Measurements from ENCODE around the gene PNPLA2. TPM values are rescaled to one million over a fixed set of nuclear protein-coding genes. Genes with fewer than 3 reads are reported as not detected.
A peak's percentile ranks its signal among the peaks of the same experiment; 100 is the strongest.

The PNPLA2 gene
- total and polyA plus RNA-seq, 2 of the 8 experiments (the other 6 are each of a cell fraction or from before 2014, with no cell fraction given): 30.9 to 62.1 TPM

DNA sequence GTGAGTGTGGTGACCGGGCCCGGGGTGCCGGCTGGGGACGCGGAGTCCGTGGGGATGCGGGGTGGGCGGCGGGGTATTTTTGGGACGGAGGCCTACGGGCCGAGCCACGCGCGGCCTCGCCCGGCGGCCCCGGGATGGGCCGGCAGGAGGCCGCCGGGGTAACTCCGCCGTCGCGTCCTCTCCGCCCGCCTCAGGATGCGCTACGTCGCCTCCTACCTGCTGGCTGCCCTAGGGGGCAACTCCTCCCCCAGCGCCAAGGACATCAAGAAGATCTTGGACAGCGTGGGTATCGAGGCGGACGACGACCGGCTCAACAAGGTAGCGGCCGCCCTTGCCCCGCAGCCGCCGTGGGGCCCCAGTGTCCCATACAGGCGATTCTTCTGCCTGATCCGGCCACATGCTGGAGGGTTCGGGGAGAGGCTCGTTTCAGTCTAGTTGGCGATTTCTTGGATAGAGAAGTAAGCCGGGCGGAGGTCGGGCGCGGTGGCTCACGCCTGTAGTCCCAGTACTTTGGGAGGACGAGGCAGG, 8.6 kb upstream of the PNPLA2 start (continued):
- TF ChIP-seq, protein P1, sequence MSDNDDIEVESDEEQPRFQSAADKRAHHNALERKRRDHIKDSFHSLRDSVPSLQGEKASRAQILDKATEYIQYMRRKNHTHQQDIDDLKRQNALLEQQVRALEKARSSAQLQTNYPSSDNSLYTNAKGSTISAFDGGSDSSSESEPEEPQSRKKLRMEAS (IDR thresholded peaks at IDR 0.05): no peak
- TF ChIP-seq, protein P2, sequence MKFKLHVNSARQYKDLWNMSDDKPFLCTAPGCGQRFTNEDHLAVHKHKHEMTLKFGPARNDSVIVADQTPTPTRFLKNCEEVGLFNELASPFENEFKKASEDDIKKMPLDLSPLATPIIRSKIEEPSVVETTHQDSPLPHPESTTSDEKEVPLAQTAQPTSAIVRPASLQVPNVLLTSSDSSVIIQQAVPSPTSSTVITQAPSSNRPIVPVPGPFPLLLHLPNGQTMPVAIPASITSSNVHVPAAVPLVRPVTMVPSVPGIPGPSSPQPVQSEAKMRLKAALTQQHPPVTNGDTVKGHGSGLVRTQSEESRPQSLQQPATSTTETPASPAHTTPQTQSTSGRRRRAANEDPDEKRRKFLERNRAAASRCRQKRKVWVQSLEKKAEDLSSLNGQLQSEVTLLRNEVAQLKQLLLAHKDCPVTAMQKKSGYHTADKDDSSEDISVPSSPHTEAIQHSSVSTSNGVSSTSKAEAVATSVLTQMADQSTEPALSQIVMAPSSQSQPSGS (IDR thresholded peaks at IDR 0.05; ENCODE audit: low read length): no peak
- 0 out of 2 replicates have a peak, but pooled peaks have one; percentile 68 for TF ChIP-seq KDM5A (IDR thresholded peaks at IDR 0.05; ENCODE audit: low read length)

Measured in H1 (cell line).